Measurements from ENCODE around the gene CNPY1. TPM values are rescaled to one million over a fixed set of nuclear protein-coding genes. Genes with fewer than 3 reads are reported as not detected.

The CNPY1 gene
- total RNA-seq, 1 donor: not detected

DNA sequence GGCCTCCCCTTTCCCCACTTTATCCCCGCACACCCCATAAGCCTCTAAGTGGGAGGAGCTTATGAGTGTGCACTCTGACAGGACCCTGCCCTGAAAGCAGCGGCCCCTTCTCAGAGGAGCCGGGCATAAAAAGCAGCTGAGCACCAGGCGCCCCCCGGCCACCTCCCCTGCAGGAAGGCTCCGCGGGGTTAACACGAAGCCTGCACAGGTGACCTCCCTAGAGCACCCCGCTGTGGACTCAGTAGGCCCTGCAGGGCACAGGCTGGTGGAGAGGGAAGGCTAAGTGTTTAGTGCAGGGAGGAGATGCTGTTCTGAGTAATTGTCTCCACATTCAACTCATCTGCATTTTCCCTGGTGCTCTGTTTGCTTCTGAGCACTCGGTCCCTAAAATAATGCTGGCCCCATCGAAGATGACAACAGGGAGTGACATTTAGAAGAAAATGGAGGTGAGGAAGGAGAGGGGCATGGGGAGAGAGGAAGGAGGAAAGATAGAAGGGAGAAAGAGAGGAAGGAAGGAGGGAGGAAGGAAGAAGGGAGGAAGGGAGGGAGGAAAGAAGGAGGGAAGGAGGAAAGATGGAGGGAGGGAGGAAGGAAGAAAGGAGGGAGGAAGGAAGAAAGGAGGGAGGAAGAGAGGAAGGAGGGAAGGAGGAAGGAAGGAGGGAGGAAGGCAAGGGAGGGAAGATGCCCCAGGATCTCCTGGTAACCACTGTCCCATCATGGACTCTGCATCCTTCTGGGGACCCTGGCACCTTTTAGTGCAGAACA is 25.4 kb upstream of the CNPY1 start:
- no peak overlapping the region for H3K4me3 ChIP-seq (ENCODE audit: low read depth, low read length)
- DNase-seq (ENCODE audit: low read depth): no peak
- TF ChIP-seq, protein P1, sequence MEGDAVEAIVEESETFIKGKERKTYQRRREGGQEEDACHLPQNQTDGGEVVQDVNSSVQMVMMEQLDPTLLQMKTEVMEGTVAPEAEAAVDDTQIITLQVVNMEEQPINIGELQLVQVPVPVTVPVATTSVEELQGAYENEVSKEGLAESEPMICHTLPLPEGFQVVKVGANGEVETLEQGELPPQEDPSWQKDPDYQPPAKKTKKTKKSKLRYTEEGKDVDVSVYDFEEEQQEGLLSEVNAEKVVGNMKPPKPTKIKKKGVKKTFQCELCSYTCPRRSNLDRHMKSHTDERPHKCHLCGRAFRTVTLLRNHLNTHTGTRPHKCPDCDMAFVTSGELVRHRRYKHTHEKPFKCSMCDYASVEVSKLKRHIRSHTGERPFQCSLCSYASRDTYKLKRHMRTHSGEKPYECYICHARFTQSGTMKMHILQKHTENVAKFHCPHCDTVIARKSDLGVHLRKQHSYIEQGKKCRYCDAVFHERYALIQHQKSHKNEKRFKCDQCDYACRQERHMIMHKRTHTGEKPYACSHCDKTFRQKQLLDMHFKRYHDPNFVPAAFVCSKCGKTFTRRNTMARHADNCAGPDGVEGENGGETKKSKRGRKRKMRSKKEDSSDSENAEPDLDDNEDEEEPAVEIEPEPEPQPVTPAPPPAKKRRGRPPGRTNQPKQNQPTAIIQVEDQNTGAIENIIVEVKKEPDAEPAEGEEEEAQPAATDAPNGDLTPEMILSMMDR (IDR thresholded peaks at IDR 0.05; ENCODE audit: insufficient read depth, low read length): no peak

DNA sequence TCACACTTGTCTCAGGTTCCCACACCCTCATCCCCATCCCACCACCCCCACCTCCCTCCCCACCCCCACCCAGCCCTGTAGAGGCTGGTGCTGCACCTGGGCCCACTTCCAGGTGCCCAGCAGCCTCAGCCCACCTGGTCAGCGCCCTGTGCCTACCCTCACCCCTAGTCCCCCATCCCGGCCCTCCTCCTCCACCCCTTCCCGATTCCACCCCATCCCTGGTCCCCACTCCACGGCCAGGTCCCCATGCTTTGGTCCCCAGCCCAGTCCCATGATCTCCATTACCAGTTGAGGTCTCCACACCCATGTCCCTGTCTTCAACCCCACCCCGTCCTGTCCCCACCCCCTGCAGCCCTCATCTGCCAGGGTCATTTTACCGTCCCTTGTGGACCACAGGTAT is 24.6 kb upstream of the CNPY1 start:
- DNase-seq (ENCODE audit: low read depth): no peak
- TF ChIP-seq, protein P1 (IDR thresholded peaks at IDR 0.05; ENCODE audit: insufficient read depth, low read length): no peak
- no peak overlapping the region for H3K4me3 ChIP-seq (ENCODE audit: low read depth, low read length)

DNA sequence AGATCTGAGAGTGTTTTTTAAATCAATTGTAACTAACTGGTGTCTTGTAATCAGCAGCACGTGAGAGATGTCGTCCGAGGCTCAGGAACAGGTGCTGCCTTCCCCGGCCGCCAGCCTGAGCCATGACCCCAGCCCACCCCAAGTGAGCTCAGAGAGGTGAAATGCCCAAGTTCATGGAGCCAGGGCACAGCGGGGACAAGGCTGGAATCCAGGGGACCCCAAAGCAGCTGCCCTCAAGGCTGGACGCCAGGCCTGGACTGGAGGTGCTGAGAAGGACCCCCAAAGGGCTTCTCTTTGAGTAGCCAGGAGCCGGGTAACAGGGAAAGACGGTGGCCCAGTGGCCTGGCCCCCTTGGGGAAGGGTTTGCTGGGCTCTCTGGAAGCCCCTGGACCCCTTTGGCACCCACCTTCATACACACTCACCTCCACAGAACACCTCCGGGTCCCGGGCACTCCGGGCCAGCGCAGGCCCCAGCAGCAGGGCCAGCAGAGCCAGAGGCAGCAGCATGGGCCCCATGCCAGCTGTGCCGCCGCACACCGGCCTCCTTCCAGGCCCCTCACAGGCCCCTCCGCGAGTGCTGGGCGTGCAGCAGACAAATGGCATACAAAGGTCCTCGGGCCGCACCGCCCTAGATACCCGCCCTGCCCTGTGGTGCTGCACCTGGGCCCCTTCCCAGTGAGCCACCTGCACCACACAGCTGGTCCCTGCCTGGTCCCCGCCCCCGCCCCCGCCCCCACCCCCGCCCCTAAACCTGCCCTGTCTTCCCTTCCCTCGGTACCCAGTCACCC is 24.0 kb upstream of the CNPY1 start:
- TF ChIP-seq, protein P1 (IDR thresholded peaks at IDR 0.05; ENCODE audit: insufficient read depth, low read length): no peak
- no peak overlapping the region for H3K4me3 ChIP-seq (ENCODE audit: low read depth, low read length)
- no peak for DNase-seq (ENCODE audit: low read depth)

DNA sequence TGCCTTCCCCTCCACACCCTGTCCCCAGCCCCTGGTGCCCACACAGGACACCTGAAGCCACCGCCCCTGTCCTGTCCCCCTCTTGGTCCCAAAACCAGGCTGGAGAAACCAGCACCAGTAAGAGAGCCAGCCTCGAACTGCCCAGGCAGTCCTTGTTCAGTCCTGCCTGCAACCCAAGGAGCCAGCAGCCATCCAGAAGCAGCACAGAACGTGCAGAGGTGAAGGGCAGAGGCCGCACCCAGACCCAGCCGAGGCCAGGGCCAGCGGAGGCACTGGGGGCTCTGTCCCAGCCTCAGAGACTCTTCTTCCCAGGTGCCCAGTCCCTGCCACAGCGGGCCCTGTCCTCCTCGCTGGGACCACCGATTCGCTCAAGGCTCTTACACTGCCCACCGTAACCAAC is 23.3 kb upstream of the CNPY1 start:
- H3K4me3 ChIP-seq (ENCODE audit: low read depth, low read length): no peak overlapping the region

DNA sequence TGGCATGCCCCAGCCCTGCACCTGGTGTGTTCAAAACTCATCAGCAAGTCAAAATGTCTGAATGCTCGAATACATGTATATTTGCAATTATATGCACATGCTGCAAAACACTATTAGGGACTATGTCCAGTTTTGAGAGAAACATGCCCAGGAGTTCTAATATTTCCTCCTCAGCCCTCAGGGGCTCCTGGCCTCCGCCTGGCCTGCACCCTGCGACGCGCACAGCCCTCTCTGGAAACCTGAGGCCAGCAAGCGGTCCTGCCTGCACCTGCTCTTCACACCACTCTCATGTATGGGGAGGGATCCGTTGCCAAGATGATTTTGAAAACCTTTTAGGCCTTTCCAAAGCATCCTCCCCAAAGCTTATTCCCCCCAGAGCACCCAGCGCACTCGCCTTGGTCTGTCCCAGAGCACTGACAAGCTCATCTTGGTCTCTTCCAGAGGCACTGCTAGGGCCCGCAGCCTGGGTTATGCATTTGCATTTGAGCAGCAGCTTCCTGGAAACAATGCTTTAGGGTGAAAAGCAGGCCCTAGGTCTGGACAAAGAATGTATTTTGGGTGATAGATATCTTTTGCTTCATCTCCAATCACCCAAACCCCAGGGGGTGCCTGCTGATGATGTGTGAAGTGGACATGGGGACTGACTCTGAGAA is 22.6 kb upstream of the CNPY1 start:
- no peak overlapping the region for H3K4me3 ChIP-seq (ENCODE audit: low read depth, low read length)
- no peak for DNase-seq (ENCODE audit: low read depth)
- TF ChIP-seq, protein P1 (IDR thresholded peaks at IDR 0.05; ENCODE audit: insufficient read depth, low read length): no peak

More for the DNA sequence above, 23.3 kb upstream of the CNPY1 start:
- no peak for DNase-seq (ENCODE audit: low read depth)
- TF ChIP-seq, protein P1 (IDR thresholded peaks at IDR 0.05; ENCODE audit: insufficient read depth, low read length): no peak

DNA sequence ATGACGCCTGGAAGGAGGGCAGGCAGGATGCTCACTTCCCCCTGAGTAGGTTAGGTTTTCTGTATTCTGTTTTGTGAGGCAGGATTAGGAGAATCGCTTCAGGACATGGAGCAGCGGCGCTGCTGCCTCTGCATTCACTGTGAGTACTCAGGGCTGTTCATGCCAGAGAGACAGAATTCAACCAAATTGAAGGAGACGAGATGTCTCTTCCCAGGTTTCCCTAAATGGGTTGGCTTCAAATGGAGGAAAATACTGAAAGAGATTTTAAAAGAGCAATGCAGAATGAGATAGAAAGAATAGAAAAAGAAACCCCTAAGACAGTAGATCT is 21.9 kb upstream of the CNPY1 start:
- no peak overlapping the region for H3K4me3 ChIP-seq (ENCODE audit: low read depth, low read length)
- no peak for DNase-seq (ENCODE audit: low read depth)
- TF ChIP-seq, protein P1 (IDR thresholded peaks at IDR 0.05; ENCODE audit: insufficient read depth, low read length): no peak

Measured in fibroblast of the aortic adventitia (primary cell).